A673 (cell line): ENCODE results near the gene ENTPD6. TPM values are rescaled to one million over a fixed set of nuclear protein-coding genes. Genes with fewer than 3 reads are reported as not detected.

Source experiments
- BruUV-seq: library from RNA; stranded (reverse); fragments of 400-500 nt; replicated peaks from 2 replicates; lab custom pipeline; 2021; lab: Mats Ljungman, UMichigan
- CTCF ChIA-PET: fragments of 300-600 bp; sonication (Branson Sonifier 250); formaldehyde crosslinking; loops from one replicate; lab custom pipeline; 2022; ENCODE audit warnings: antibody characterized with exemption; lab: Charles Lee
- POLR2A ChIA-PET: fragments of 300-600 bp; sonication (Branson Sonifier 250); formaldehyde crosslinking; loops from one replicate; lab custom pipeline; 2022; ENCODE audit warnings: antibody characterized with exemption; ENCODE audit not compliant: low non-redundant PET; lab: Charles Lee
- DNase-seq: peaks from one replicate; pipeline ENCODE4 v3.0.0-alpha.2; 2015; ENCODE audit warnings: low spot score
- H3K27ac ChIP-seq: fragments of 200-600 bp; sonication (generic); 2 replicates; pipeline ENCODE4 v1.5.1; 2016; ENCODE audit warnings: mixed run types, low read depth, mild to moderate bottlenecking, mixed read lengths, antibody characterized with exemption, low read length; ENCODE audit not compliant: poor library complexity, severe bottlenecking
- H3K27me3 ChIP-seq: fragments of 200-600 bp; sonication (generic); replicated peaks from 2 replicates; pipeline ENCODE4 v1.6.1; 2017; ENCODE audit warnings: mixed run types, low read depth, mild to moderate bottlenecking, mixed read lengths, antibody characterized with exemption, low read length; ENCODE audit not compliant: insufficient read depth, poor library complexity
- H3K36me3 ChIP-seq: fragments of 200-600 bp; sonication (generic); 2 replicates; pipeline ENCODE4 v1.6.1; 2016; ENCODE audit warnings: mixed run types, mild to moderate bottlenecking, mixed read lengths, antibody characterized with exemption, low read length; ENCODE audit not compliant: insufficient read depth, poor library complexity, severe bottlenecking
- H3K4me1 ChIP-seq: fragments of 200-600 bp; sonication (generic); 2 replicates; pipeline ENCODE4 v1.6.1; 2017; ENCODE audit warnings: mixed run types, mild to moderate bottlenecking, mixed read lengths, antibody characterized with exemption, low read length; ENCODE audit not compliant: insufficient read depth, poor library complexity, severe bottlenecking
- H3K4me3 ChIP-seq: fragments of 200-600 bp; sonication (generic); 2 replicates; pipeline ENCODE4 v1.5.1; 2016; ENCODE audit warnings: low read depth, mixed run types, mild to moderate bottlenecking, mixed read lengths, low read length; ENCODE audit not compliant: poor library complexity, severe bottlenecking
- H3K9me3 ChIP-seq: fragments of 200-600 bp; sonication (generic); 2 replicates; pipeline ENCODE4 v1.6.1; 2016; ENCODE audit warnings: mixed run types, low read depth, mild to moderate bottlenecking, mixed read lengths, antibody characterized with exemption, low read length; ENCODE audit not compliant: poor library complexity, severe bottlenecking
- CTCF ChIP-seq: fragments of 300-800, 200-600 bp; sonication (generic); conservative IDR thresholded peaks from 2 replicates; pipeline ENCODE4 v1.5.1; 2017; ENCODE audit warnings: low read depth, mild to moderate bottlenecking, antibody characterized with exemption, low read length, moderate library complexity, mixed read lengths
- EZH2 ChIP-seq: fragments of 200-600 bp; sonication (generic); IDR thresholded peaks from 2 replicates; pipeline ENCODE4 v1.6.1; 2017; ENCODE audit warnings: borderline replicate concordance, low read depth, mild to moderate bottlenecking, mixed read lengths, antibody characterized with exemption, low read length; ENCODE audit not compliant: poor library complexity, severe bottlenecking
- intact Hi-C: fragments of 100-400 bp; cut with micrococcal nuclease; formaldehyde crosslinking; loops from one replicate; pipeline ENCODE4 v1.10.0; 2022; ENCODE audit not compliant: unreplicated experiment
- total RNA-seq: library from RNA; stranded (reverse); gene quantifications from 2 replicates; pipeline ENCODE4 v1.2.3, GENCODE V29; 2021

Gene ENTPD6
- total RNA-seq, 1 experiment from 2014 or later, result 50.2 TPM

- H3K9me3 ChIP-seq, result no peaks in the 10 kb centered on the region
- POLR2A ChIA-PET, result no interaction called here
- H3K36me3 ChIP-seq, result no peaks in the 10 kb centered on the region
- H3K4me3 ChIP-seq, result no peak overlapping the region
- H3K27ac ChIP-seq, result no peak overlapping the region
- CTCF ChIA-PET, result interaction anchor here (0.7 kb wide), 1 partner anchor 30 kb away, joined by 6 read pairs; no protein-coding TSS in a partner anchor
- TF ChIP-seq CTCF, result no peak
- no peak for TF ChIP-seq EZH2
- intact Hi-C loops, result no loop called here
- peaks cover 9% of the 10 kb centered on the region for H3K4me1 ChIP-seq
- no peak for DNase-seq
- BruUV-seq, result no TSS peak
- H3K27me3 ChIP-seq, result no peaks in the 10 kb centered on the region
Observed at GRCh38 chr20:25253606-25254275, 58.2 kb downstream of the ENTPD6 start.

- Histone ChIP-seq H3K4me3 (no peak overlapping the region), H3K27ac (no peak overlapping the region), H3K4me1 (peaks cover 9% of the 10 kb centered on the region), H3K27me3 (no peaks in the 10 kb centered on the region), H3K9me3 (no peaks in the 10 kb centered on the region), H3K36me3 (peaks cover 2% of the 10 kb centered on the region)
- ChIA-PET CTCF (no interaction called here), POLR2A (no interaction called here)
- intact Hi-C loops, result no loop called here
- no peak for DNase-seq
- TF ChIP-seq EZH2 (no peak), CTCF (no peak)
- no TSS peak for BruUV-seq
Observed at GRCh38 chr20:25254571-25254970, 59.1 kb downstream of the ENTPD6 start.

- Histone ChIP-seq H3K4me3 (no peak overlapping the region), H3K4me1 (peaks cover 7% of the 10 kb centered on the region), H3K27ac (no peak overlapping the region), H3K27me3 (no peaks in the 10 kb centered on the region), H3K36me3 (peaks cover 5% of the 10 kb centered on the region), H3K9me3 (no peaks in the 10 kb centered on the region)
- ChIA-PET CTCF (no interaction called here), POLR2A (no interaction called here)
- no TSS peak for BruUV-seq
- intact Hi-C loops, result no loop called here
- no peak for TF ChIP-seq CTCF
- no peak for TF ChIP-seq EZH2
- DNase-seq, result no peak
Observed at GRCh38 chr20:25254986-25255680, 59.6 kb downstream of the ENTPD6 start.
